Activated CD4-positive, alpha-beta T cell treated with anti-CD3 and anti-CD28 coated beads, Interleukin-2, Interleukin-6, amounts not matched to agents 100 ng/mL and 50 ng/mL, durations not matched to agents 16 hours and 8 hours (primary cell): ENCODE data around the gene DNAJC12.
"Not testable (repeated sequence)": the region's sequence is repeated elsewhere in the genome, so short reads cannot be mapped to it uniquely, and the experiment has no call there.

ENCODE experiments used
- DNase-seq: peaks from one replicate; pipeline ENCODE4 v3.0.0-alpha.2; 2020

DNAJC12 gene

GRCh38 chr10:67839511-67839910 lies 1.5 kb upstream of the DNAJC12 start:
- DNase-seq, result not testable (repeated sequence)

DNA sequence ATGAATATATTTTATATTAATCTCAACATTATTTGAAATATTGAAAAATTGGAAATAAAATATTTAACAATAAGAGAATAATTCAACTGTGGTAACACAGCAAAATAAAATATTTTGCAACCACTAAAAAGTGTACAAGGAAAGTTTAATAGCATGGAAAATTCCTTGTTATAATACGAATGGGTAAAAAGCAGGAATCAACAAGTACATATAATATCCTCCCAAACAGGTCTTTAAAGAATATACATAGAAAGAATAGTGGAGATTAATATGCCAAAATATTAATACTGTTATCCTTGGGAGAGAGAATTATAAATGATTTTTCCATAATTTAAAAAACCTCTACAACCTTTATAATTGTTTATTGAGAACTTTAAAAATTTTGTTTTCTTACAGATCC lies 1.0 kb downstream of the DNAJC12 start:
- no peak for DNase-seq

GRCh38 chr10:67836488-67836887 lies 1.5 kb downstream of the DNAJC12 start:
- no peak for DNase-seq

DNA sequence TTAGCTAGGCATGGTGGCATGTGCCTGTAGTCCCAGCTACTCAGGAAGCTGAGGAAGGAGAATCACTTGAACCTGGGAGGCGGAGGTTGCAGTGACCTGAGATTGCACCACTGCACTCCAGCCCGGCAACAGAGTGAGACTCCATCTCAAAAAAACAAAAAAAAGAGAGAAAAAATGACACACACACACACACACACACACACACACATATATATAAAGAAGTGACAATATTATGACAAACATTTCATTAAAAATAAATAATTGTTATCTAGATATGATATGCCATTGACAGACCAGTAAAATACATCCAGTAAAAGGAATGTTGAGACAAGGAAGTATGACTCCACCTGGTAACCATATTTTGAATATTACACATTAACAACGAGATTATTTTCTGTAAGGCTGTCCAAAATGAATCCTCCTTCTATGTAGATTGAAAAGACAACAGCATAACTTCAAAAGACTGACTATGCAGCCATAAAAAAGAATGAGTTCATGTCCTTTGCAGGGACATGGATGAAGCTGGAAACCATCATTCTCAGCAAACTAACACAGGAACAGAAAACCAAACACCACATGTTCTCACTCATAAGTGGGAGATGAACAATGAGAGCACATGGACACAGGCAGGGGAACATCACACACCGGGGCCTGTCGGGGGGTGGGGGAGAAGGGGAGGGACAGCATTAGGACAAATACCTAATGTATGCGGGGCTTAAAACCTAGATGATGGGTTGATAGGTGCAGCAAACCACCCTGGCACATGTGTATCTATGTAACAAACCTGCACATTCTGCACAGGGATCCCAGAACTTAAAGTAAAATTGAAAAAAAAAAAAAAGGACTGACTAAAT lies 2.2 kb downstream of the DNAJC12 start:
- not testable (repeated sequence) for DNase-seq

DNA sequence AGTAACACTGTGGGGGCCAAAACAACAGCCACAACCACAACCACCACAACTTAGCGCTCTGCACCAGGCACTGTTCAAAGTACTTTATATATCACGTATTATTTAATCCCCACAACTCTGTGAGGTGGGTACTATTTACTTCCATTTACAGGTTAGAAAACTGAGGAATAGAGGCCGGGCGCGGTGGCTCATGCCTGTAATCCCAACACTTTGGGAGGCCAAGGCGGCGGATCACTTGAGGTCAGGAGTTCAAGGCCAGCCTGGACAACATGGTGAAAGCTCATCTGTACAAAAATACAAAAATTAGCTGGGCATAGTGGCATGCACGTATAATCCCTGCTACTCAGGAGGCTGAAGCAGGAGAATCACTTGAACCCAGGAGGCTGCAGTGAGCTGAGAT lies 3.6 kb downstream of the DNAJC12 start:
- DNase-seq, result no peak

- DNase-seq, result no peak
Measured at GRCh38 chr10:67827811-67828210, 10.2 kb downstream of the DNAJC12 start.

- DNase-seq, result peak; percentile 52
Measured at GRCh38 chr10:67819768-67820204, 18.2 kb downstream of the DNAJC12 start.

DNA sequence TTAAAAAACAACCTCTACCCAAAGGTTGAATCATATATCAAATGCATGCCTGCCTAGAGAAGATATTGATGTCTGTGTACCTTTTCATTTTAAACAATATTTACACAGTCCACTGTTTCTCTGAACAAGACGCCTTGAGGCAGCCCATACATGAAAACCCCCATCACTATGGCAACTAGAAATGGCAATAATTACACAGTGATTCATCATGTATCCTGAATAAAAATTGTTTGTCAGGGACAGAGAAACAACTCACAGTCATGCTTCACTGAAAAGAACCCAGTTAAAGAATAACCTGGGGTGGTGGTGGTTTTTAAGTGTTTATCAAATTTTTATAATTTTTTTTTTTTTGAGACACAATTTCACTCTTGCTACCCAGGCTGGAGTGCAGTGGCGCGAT lies 19.7 kb downstream of the DNAJC12 start:
- peak; percentile 44 for DNase-seq

GRCh38 chr10:67816719-67817118 lies 21.3 kb downstream of the DNAJC12 start:
- no peak for DNase-seq

DNA sequence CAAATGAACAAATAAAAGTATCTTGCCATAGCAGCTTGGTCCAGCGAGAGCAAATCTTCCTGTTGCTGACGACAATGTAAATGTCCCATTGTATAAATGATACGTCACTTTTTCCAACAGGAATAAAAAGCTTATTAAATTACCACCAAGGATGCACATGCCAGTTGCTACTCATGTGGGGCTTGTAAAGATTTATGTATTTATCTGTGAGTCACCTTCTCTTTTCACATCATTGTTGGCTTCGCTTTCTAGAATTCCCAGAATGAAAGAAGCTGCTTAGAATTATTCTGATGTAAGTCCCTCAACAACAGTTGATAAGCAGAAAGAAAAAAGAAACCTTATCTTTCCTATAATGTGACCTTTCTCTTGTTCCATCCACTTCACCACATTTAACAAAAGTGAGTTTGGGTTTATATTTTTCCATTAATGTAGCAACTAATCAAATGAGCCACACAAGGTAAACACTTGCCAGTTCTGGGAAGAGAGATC lies 22.4 kb downstream of the DNAJC12 start:
- peak; percentile 54 for DNase-seq

- DNase-seq, result no peak
Measured at GRCh38 chr10:67812007-67812406, 26.0 kb downstream of the DNAJC12 start.

- DNase-seq, result no peak
Measured at GRCh38 chr10:67809107-67809506, 28.9 kb downstream of the DNAJC12 start.

GRCh38 chr10:67808704-67809103 lies 29.3 kb downstream of the DNAJC12 start:
- no peak for DNase-seq

DNA sequence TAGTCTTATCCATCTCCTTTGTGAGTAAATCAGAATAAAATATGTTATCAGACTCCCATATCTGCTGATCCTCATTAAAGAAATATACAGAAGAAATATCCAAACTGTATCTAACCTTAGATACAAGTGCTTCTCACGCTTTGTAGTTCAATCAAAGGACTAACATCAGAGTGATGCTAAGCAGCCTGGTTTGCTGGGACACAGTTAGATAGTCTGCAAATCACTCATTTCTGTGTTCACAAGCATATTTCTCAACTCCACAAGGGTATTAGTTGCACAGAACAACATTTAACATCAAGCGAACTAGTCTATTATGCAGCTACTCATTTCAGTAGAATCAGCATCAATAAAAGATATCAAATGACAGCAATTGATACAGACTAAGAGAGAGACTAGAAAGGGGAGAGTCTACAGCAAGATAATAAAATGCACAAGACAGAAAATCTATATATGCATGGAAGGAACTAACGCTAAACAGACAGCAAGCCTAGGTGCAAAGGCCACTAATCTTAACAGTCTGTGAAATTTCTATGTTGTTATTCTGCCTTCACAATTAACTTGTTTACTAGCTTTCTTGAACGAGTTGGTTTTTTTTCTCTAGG lies 30.0 kb downstream of the DNAJC12 start:
- DNase-seq, result no peak

DNA sequence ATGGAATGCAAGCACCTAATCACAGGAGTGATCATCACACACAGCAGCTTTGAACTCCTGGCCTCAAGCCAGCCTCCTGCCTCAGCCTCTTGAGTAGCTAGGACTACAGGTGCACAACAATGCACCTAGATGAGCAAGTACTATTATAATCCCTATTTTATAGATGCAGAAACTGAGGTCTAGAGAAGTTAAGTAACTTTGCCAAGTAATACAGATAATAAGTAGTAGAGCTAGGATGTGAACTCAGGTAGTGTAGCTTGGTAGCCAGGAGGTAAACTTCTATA lies 33.7 kb downstream of the DNAJC12 start:
- DNase-seq, result no peak

- peak; percentile 60 for DNase-seq
Measured at GRCh38 chr10:67803588-67804394, 34.2 kb downstream of the DNAJC12 start.

DNA sequence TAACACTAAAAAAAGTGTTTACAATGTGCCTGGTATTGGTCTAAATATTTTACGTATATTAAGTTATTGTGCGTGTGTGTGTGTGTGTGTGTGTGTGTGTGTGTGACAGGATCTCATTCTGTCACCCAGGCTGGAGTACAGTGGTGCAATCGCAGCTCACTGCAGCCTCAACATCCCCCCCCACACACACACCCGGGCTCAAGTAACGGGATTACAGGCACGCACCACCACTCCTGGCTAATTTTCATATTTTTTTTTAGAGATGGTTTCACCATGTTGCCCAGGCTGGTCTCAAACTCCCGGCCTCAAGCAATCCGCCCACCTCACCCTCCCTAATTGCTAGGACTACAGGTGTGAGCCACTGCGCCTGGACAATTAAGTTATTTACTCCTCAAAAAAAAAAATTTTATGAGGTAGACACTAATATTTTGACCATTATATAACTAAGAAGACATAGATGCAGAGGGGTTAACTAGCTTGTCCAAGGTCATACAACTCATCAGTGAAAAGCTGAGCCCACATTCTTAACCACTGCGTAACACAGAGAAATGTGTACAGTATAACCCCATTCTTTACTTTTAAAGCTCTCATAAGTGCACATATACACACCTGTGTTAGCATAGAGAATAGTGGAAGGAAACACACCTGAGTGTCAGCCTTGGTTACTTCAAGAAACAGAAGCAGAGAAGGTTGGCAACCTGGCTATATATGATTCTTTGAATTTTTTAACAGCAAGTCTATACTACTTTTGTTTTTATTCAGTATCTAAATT lies 35.0 kb downstream of the DNAJC12 start:
- DNase-seq, result no peak

GRCh38 chr10:67801118-67801517 lies 36.9 kb downstream of the DNAJC12 start:
- no peak for DNase-seq

- DNase-seq, result no peak
Measured at GRCh38 chr10:67794909-67795460, 43.0 kb downstream of the DNAJC12 start.

GRCh38 chr10:67794256-67794655 lies 43.7 kb downstream of the DNAJC12 start:
- DNase-seq, result no peak

DNA sequence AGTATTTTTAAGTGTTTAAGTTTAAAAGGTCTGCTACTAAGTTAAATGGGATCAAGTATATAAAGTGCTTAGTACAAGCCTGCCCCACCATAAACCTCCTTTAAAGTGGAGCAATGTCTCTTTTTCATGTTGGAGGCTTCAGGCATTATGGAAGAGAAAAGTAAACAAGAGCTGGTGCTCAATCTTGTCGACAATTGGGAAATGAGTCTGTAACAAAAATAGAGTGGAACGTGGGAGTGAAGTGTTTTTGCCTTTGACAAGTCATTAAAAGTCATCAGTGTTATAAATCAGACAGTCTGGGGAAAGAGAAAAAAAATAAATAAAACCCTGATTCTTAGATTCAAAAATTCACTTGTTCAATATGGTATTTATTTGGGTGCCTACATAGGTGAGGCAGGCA lies 44.7 kb downstream of the DNAJC12 start:
- DNase-seq, result no peak

DNA sequence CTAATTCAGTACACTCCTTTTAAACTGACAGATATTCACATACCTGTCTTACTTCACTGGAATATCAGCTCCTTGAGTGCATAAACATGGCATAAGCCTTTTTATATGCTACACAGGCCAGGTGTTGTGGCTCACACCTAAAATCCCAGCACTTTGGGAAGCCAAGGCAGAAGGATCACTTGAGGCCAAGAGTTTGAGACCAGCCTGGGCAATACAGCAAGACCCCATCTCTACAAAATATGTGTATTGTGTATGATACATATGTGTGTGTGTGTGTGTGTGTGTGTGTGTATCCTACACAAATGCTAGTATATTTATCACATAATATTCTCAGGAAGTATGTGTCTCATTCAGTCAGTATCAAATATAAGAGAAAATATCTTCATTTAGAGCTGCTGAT lies 45.3 kb downstream of the DNAJC12 start:
- no peak for DNase-seq
